Measurements from ENCODE around the gene P2RY6. TPM values are rescaled to one million over a fixed set of nuclear protein-coding genes. Genes with fewer than 3 reads are reported as not detected.
"Not testable (repeated sequence)": the region's sequence is repeated elsewhere in the genome, so short reads cannot be mapped to it uniquely, and the experiment has no call there.

P2RY6 gene
- total RNA-seq, 2 experiments from 2014 or later: not detected

DNA sequence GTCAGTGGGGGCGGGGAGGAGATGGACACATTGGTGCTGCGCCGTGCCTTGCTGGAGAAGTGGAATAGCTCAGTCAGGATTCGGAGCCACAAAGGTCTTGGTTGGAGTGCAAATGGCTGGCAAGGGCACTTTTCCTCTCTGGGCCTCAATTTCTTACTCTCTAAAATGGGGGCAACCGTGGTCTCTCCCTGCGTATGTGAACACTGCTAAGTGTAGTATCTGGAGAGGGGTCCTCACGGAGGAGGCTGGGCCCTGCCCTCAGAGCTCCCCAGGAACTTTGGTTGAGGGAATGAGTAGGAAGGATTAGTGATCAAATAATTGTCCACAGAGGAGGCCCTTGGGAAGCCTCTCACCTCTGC is 521 bp downstream of the P2RY6 start:
- TF ChIP-seq, protein P1, sequence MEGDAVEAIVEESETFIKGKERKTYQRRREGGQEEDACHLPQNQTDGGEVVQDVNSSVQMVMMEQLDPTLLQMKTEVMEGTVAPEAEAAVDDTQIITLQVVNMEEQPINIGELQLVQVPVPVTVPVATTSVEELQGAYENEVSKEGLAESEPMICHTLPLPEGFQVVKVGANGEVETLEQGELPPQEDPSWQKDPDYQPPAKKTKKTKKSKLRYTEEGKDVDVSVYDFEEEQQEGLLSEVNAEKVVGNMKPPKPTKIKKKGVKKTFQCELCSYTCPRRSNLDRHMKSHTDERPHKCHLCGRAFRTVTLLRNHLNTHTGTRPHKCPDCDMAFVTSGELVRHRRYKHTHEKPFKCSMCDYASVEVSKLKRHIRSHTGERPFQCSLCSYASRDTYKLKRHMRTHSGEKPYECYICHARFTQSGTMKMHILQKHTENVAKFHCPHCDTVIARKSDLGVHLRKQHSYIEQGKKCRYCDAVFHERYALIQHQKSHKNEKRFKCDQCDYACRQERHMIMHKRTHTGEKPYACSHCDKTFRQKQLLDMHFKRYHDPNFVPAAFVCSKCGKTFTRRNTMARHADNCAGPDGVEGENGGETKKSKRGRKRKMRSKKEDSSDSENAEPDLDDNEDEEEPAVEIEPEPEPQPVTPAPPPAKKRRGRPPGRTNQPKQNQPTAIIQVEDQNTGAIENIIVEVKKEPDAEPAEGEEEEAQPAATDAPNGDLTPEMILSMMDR (IDR thresholded peaks at IDR 0.05): no peak
- H3K27me3 ChIP-seq (ENCODE audit: control insufficient read depth in 1 of 2, insufficient read depth in 2 of 2, low read length in 2 of 2): no peaks in the 10 kb centered on the region
- POLR2A ChIA-PET: no interaction called here
- intact Hi-C loops (cut with DNase I, micrococcal nuclease): no loop called here
- ATAC-seq (ENCODE audit: poor library complexity): no peak
- no peaks in the 10 kb centered on the region for H3K36me3 Mint-ChIP-seq (ENCODE audit: low read depth)
- no peak overlapping the region for H3K27ac ChIP-seq (ENCODE audit: low read depth in 1 of 2, low read length in 2 of 2)
- H3K4me1 ChIP-seq (ENCODE audit: insufficient read depth, low read length): peaks cover 6% of the 10 kb centered on the region
- H3K4me1 Mint-ChIP-seq (ENCODE audit: low read depth): no peaks in the 10 kb centered on the region
- no peaks in the 10 kb centered on the region for H3K36me3 ChIP-seq (ENCODE audit: insufficient read depth, low read length)
- H3K9me3 ChIP-seq (ENCODE audit: control insufficient read depth in 1 of 2, insufficient read depth in 1 of 2, low read length in 2 of 2): no peaks in the 10 kb centered on the region
- peaks cover 15% of the 10 kb centered on the region for H3K27me3 Mint-ChIP-seq
- no peak for DNase-seq
- CTCF ChIA-PET: no interaction called here
- no peaks in the 10 kb centered on the region for H3K9me3 Mint-ChIP-seq
- no peak overlapping the region for H3K4me3 Mint-ChIP-seq
- no peak overlapping the region for H3K27ac Mint-ChIP-seq
- H3K4me3 ChIP-seq (ENCODE audit: low read length): no peak overlapping the region

DNA sequence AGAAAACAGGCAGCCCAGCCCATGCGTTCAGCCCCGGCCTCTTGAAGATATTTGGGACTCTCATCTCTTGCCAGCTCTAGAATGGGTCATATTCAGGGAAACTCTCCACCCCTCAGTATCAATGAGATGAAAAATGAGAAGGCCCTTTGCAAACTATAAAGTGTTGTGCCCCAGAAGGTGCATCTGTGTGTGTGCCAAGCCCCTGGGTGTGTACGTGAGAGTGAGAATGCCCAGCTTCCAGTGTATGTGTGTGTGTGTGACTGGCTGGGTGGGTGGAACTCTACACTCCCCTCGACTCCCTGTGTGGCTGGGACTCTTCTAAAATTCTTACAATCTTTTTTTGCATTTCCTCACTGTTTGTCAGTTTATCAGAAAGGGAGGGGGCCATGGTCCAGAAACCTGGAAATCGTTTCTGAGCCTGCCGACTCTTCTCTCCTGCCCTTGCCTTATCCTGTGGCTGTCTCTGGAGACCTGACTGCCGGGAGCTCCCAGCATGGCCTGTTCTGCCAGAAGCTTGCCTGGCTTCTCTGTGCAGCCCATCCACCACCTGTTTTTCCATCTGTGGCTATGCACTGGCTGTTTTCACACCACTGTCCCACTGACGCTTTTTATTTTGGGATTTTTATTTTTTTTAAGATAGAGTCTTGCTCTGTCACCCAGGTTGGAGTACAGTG is 1.2 kb downstream of the P2RY6 start:
- POLR2A ChIA-PET: no interaction called here
- CTCF ChIA-PET: no interaction called here
- no peak for ATAC-seq (ENCODE audit: poor library complexity)
- Mint-ChIP-seq H3K9me3 (no peaks in the 10 kb centered on the region), H3K4me3 (no peak overlapping the region), H3K27ac (no peak overlapping the region), H3K36me3 (ENCODE audit: low read depth) (no peaks in the 10 kb centered on the region), H3K27me3 (peaks cover 10% of the 10 kb centered on the region), H3K4me1 (ENCODE audit: low read depth) (no peaks in the 10 kb centered on the region)
- Histone ChIP-seq H3K4me1 (ENCODE audit: insufficient read depth, low read length) (peaks cover 6% of the 10 kb centered on the region), H3K27me3 (ENCODE audit: control insufficient read depth in 1 of 2, insufficient read depth in 2 of 2, low read length in 2 of 2) (no peaks in the 10 kb centered on the region), H3K4me3 (ENCODE audit: low read length) (no peak overlapping the region), H3K27ac (ENCODE audit: low read depth in 1 of 2, low read length in 2 of 2) (no peak overlapping the region), H3K36me3 (ENCODE audit: insufficient read depth, low read length) (no peaks in the 10 kb centered on the region), H3K9me3 (ENCODE audit: control insufficient read depth in 1 of 2, insufficient read depth in 1 of 2, low read length in 2 of 2) (no peaks in the 10 kb centered on the region)
- intact Hi-C loops (cut with DNase I, micrococcal nuclease): no loop called here
- DNase-seq: peak in 1 of 14 experiments; percentile 14
- TF ChIP-seq, protein P1 (IDR thresholded peaks at IDR 0.05): no peak

DNA sequence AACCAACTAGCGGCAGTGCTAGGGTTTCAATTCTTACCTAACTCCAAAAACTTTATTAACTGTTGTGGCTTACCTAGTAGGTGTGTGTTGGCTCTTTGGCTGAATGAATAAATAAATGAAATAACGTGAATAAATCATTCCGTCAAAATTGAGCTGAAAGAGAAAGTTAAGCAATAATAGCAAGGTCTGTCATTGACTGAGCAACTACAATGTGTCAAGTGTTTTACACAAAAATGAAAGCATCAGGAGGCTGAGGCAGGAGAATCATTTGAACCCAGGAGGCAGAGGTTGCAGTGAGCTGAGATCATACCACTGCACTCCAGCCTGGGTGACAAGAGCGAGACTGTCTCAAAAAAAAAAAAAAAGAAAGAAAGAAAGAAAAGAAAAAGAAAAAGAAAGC is 2.1 kb downstream of the P2RY6 start:
- H3K27ac Mint-ChIP-seq; DNase-seq; H3K9me3 Mint-ChIP-seq; H3K4me3 Mint-ChIP-seq; H3K36me3 Mint-ChIP-seq (ENCODE audit: low read depth); H3K27ac ChIP-seq (ENCODE audit: low read depth in 1 of 2, low read length in 2 of 2); H3K27me3 ChIP-seq (ENCODE audit: control insufficient read depth in 1 of 2, insufficient read depth in 2 of 2, low read length in 2 of 2); ATAC-seq (ENCODE audit: poor library complexity); H3K9me3 ChIP-seq (ENCODE audit: control insufficient read depth in 1 of 2, insufficient read depth in 1 of 2, low read length in 2 of 2); POLR2A ChIA-PET; intact Hi-C loops (cut with DNase I, micrococcal nuclease); H3K4me3 ChIP-seq (ENCODE audit: low read length); CTCF ChIA-PET; H3K4me1 Mint-ChIP-seq (ENCODE audit: low read depth); H3K4me1 ChIP-seq (ENCODE audit: insufficient read depth, low read length); H3K36me3 ChIP-seq (ENCODE audit: insufficient read depth, low read length): not testable (repeated sequence)
- peaks cover 10% of the 10 kb centered on the region for H3K27me3 Mint-ChIP-seq

DNA sequence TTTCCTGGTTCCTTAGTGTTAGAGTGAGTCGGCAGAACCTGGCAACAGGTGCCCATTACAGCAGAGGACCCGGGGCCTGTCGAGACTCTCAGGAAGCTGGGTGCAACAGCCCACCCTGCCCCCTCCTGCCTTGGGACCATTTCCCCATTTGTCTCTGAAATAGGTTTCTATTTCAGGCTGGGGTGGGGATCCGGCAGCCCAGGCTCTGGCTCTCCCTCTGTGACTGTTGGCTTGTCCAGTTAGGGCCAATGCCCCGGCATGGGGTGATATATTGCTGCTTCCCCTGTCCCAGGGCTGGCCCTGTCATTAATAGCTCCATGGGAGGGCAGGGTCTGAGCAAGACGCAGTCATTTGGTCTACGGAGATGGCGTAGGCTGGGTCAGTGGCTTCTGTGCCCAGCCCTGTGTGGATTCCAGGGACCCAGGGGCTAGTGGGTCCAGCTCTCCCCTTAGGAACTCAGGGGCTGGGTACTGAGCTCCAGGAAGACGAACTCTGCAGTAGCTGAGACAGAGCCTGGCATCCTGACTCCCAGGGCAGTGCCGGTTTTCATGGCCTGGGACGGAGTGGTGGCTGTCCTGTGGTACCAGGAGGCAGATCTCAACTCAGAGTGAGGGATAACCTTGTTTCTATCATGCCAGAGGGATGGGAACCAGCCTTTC is 2.7 kb downstream of the P2RY6 start:
- H3K36me3 ChIP-seq (ENCODE audit: insufficient read depth, low read length): no peaks in the 10 kb centered on the region
- Mint-ChIP-seq H3K27ac (no peak overlapping the region), H3K4me1 (ENCODE audit: low read depth) (no peaks in the 10 kb centered on the region), H3K9me3 (no peaks in the 10 kb centered on the region), H3K4me3 (no peak overlapping the region), H3K36me3 (ENCODE audit: low read depth) (no peaks in the 10 kb centered on the region), H3K27me3 (peaks cover 8% of the 10 kb centered on the region)
- TF ChIP-seq, protein P1 (IDR thresholded peaks at IDR 0.05): no peak
- ChIA-PET POLR2A (no interaction called here), CTCF (no interaction called here)
- H3K9me3 ChIP-seq (ENCODE audit: control insufficient read depth in 1 of 2, insufficient read depth in 1 of 2, low read length in 2 of 2): no peaks in the 10 kb centered on the region
- H3K27me3 ChIP-seq (ENCODE audit: control insufficient read depth in 1 of 2, insufficient read depth in 2 of 2, low read length in 2 of 2): no peaks in the 10 kb centered on the region
- intact Hi-C loops (cut with DNase I, micrococcal nuclease): no loop called here
- peaks cover 6% of the 10 kb centered on the region for H3K4me1 ChIP-seq (ENCODE audit: insufficient read depth, low read length)
- ATAC-seq (ENCODE audit: poor library complexity) (no peak), DNase-seq (peak in 1 of 14 experiments; percentile 20)
- no peak overlapping the region for H3K27ac ChIP-seq (ENCODE audit: low read depth in 1 of 2, low read length in 2 of 2)
- H3K4me3 ChIP-seq (ENCODE audit: low read length): no peak overlapping the region
